Peyer's patch (tissue), 4 donors: ENCODE data around the gene ACOX3. TPM values are rescaled to one million over a fixed set of nuclear protein-coding genes. Genes with fewer than 3 reads are reported as not detected.

Experiments used
- DNase-seq, 3 donors: peaks; one replicate each; pipeline ENCODE4 v3.0.0-alpha.2; 2017 to 2019
- H3K27ac ChIP-seq, 4 donors: fragments of 200-600 bp; sonication (generic); one replicate each; pipeline ENCODE4 v1.5.1; 2016 to 2019
- H3K27me3 ChIP-seq, 2 donors: fragments of 200-600 bp; sonication (generic); one replicate each; pipeline ENCODE4 v1.5.1; 2019
- H3K36me3 ChIP-seq, 3 donors: fragments of 200-600 bp; sonication (generic); one replicate each; pipeline ENCODE4 v1.5.1; 2016 to 2019
- H3K4me1 ChIP-seq, 4 donors: fragments of 200-600 bp; sonication (generic); one replicate each; pipeline ENCODE4 v1.5.1; 2016 to 2019
- H3K4me3 ChIP-seq, 4 donors: fragments of 200-600 bp; sonication (generic); 1 replicate in 3 of 4; 2 replicates in 1 of 4; pipeline ENCODE4 v1.5.1; 2016 to 2019; ENCODE audit warnings: mild to moderate bottlenecking in 1 of 4
- H3K9me3 ChIP-seq, 4 donors: fragments of 200-600 bp; sonication (generic); one replicate each; pipeline ENCODE4 v1.5.1; 2016 to 2019; ENCODE audit warnings: mild to moderate bottlenecking in 1 of 4
- CTCF ChIP-seq, 6 experiments: fragments of 450-650 bp in 4 of 6; fragments of 200-600 bp in 2 of 6; sonication (generic) in 1 of 6; IDR thresholded peaks; one replicate each; pipeline ENCODE4 v1.5.1; 2017 to 2019; ENCODE audit warnings: antibody characterized with exemption in 6 of 6, mild to moderate bottlenecking in 3 of 6, moderate library complexity in 1 of 6
- POLR2A ChIP-seq, 2 donors: fragments of 450-650 bp; IDR thresholded peaks; one replicate each; pipeline ENCODE4 v1.5.1; 2017; ENCODE audit warnings: antibody characterized with exemption in 2 of 2, mild to moderate bottlenecking in 2 of 2, moderate library complexity in 2 of 2
- total RNA-seq, 4 donors: library from RNA; depleted of rRNA; stranded (reverse); fragments of >200 nt; gene quantifications; one replicate each; pipeline ENCODE4 v1.1.0, GENCODE V29; 2016

The ACOX3 gene
- total RNA-seq, 4 donors from 2014 or later, result 17.2 to 95.7 (median 43.7) TPM

GRCh38 chr4:8437281-8437680 lies 3.2 kb downstream of the ACOX3 start:
- Histone ChIP-seq H3K4me3 (no peak overlapping the region), H3K27me3 (no peaks in the 10 kb centered on the region), H3K36me3 (no peaks in the 10 kb centered on the region), H3K4me1 (peaks cover 0 to 60% (median 18%) of the 10 kb centered on the region in 4 donors), H3K27ac (peak overlapping the region in 2 of 4 donors; percentile 5 to 73), H3K9me3 (no peaks in the 10 kb centered on the region)
- DNase-seq, result no peak
- TF ChIP-seq POLR2A (IDR thresholded peaks at IDR 0.05) (no peak), CTCF (IDR thresholded peaks at IDR 0.05) (no peak)

DNA sequence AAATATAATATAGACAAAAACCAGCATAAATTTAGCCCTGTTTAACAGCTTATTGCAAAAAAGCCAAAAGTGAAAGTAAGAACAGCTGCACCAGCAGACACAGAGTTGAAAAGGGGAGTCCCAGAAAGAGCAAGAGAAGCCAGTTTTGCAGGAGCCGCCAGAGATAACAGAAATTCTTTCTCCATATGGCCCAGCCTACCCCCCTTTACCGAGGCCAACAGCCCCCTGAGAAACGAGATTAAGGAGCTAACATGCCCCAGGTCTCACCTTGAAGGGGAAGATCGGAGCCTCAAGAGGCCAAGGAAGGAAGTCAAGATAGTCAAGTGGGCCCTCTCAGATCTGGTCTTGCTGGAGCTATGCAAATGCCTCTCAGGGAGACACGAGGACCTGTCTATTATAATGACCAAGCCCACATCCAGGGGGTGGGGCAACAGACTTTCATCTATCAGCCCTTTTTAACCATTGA lies 4.8 kb downstream of the ACOX3 start:
- H3K27me3 ChIP-seq, result no peaks in the 10 kb centered on the region
- no peaks in the 10 kb centered on the region for H3K36me3 ChIP-seq
- peak overlapping the region; percentile 12 to 42 (median 36) for H3K4me3 ChIP-seq
- peak in 2 of 3 donors; percentile 67 to 72 for DNase-seq
- TF ChIP-seq CTCF (IDR thresholded peaks at IDR 0.05), result no peak
- TF ChIP-seq POLR2A (IDR thresholded peaks at IDR 0.05), result no peak
- H3K27ac ChIP-seq, result peak overlapping the region; percentile 53 to 79 (median 57)
- H3K9me3 ChIP-seq, result no peaks in the 10 kb centered on the region
- H3K4me1 ChIP-seq, result peaks cover 0 to 47% (median 9%) of the 10 kb centered on the region in 4 donors

DNA sequence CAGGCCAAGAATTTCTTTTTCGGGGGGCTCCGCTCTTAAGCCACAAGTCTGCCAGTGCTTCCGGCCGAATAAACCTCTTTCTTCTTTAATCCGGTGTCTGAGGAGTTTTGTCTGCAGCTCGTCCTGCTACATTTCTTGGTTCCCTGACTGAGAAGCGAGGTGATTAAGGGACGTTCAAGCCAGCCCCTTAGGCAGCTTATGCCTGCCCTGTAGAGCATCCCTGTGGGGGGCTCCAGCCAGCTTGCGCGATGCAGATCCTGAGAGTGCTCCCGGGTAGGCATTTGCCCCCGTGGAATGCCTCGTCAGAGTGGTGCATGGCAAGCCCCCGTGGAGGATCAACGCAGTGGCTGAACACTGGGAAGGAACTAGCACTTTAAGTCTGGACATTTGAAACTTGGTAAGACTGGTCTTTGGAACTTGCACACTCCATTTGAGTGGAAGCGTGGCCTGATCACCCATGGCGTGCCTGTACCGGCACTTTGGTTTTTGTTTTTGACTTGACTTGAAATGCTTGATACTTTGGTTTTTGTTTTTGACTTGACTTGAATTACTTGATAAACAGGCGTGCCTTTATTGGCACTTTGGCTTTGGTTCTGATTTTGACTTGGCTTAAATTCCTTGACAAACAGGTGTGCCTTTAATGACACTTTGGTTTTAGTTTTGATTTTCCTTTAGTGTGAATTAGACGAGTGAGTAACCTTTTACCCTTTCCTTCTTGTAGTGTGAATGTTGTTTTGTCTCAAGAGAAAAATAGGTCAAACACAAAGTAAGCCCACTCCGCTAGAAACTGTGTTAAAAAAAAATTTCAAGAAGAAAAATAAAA lies 6.1 kb downstream of the ACOX3 start:
- Histone ChIP-seq H3K27ac (peak overlapping the region in 3 of 4 donors; percentile 21 to 60 (median 54)), H3K9me3 (no peaks in the 10 kb centered on the region), H3K36me3 (no peaks in the 10 kb centered on the region), H3K4me3 (peak overlapping the region in 2 of 4 donors; percentile 10 to 39), H3K27me3 (no peaks in the 10 kb centered on the region), H3K4me1 (peaks cover 0 to 42% (median 7%) of the 10 kb centered on the region in 4 donors)
- no peak for TF ChIP-seq CTCF (IDR thresholded peaks at IDR 0.05)
- TF ChIP-seq POLR2A (IDR thresholded peaks at IDR 0.05), result no peak
- no peak for DNase-seq

- TF ChIP-seq POLR2A (IDR thresholded peaks at IDR 0.05), result no peak
- TF ChIP-seq CTCF (IDR thresholded peaks at IDR 0.05), result no peak
- H3K4me3 ChIP-seq, result no peak overlapping the region
- H3K27me3 ChIP-seq, result no peaks in the 10 kb centered on the region
- H3K4me1 ChIP-seq, result peaks cover 0 to 44% (median 8%) of the 10 kb centered on the region in 4 donors
- H3K9me3 ChIP-seq, result no peaks in the 10 kb centered on the region
- no peak for DNase-seq
- no peak overlapping the region for H3K27ac ChIP-seq
- H3K36me3 ChIP-seq, result no peaks in the 10 kb centered on the region
Measured at GRCh38 chr4:8433136-8433535, 7.4 kb downstream of the ACOX3 start.

DNA sequence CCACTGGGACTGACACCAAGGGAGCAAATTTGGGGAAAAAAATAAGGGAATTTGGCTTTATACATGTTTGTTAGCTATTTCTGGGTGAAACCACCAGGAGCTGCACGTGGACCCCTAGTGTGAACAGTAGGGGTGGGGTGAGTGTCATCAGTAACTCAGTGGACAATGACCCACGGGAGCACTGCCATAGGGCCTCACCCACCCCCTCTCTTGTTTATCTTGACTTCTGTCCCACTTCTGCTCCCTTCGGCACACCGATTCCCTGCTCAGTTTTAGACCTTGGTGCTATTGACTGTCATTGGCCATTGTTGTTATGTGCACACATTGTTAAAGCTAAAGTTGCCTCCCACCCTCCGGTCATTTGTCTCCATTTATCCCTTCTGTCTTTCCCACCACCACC lies 9.0 kb downstream of the ACOX3 start:
- Histone ChIP-seq H3K27ac (no peak overlapping the region), H3K27me3 (no peaks in the 10 kb centered on the region), H3K4me3 (no peak overlapping the region), H3K9me3 (no peaks in the 10 kb centered on the region), H3K4me1 (peaks cover 0 to 42% (median 13%) of the 10 kb centered on the region in 4 donors), H3K36me3 (no peaks in the 10 kb centered on the region)
- no peak for TF ChIP-seq CTCF (IDR thresholded peaks at IDR 0.05)
- no peak for TF ChIP-seq POLR2A (IDR thresholded peaks at IDR 0.05)
- DNase-seq, result no peak
